SK-N-SH (cell line): Measurements from ENCODE around the gene TIMM8B. TPM values are rescaled to one million over a fixed set of nuclear protein-coding genes. Genes with fewer than 3 reads are reported as not detected.

Experiments
- CTCF ChIA-PET: fragments of 300-600, 350-600 bp; formaldehyde crosslinking; extraction: SDS; loops from one replicate; lab custom pipeline; 2021; lab: Yijun Ruan, JAX
- POLR2A ChIA-PET: fragments of 350-600 bp; sonication (Branson Sonifier 250); formaldehyde crosslinking; extraction: SDS; loops from one replicate; lab custom pipeline; 2020; ENCODE audit warnings: antibody characterized with exemption, inconsistent platforms; lab: Yijun Ruan, JAX
- DNase-seq: peaks from one replicate; pipeline ENCODE4 v3.0.0; 2012
- H2AFZ ChIP-seq: fragments of 200-600 bp; sonication (generic); 2 replicates; pipeline ENCODE4 v1.8.1; 2016; ENCODE audit warnings: antibody characterized with exemption, mild to moderate bottlenecking, low read depth
- H3F3A ChIP-seq: fragments of 200-600 bp; sonication (generic); replicated peaks from 2 replicates; pipeline ENCODE3; 2016; ENCODE audit warnings: antibody characterized with exemption, mild to moderate bottlenecking; ENCODE audit not compliant: insufficient read depth
- H3K27ac ChIP-seq, 2 experiments: fragments of 200-500 bp in 1 of 2; fragments of 200-600 bp in 1 of 2; sonication (Bioruptor generic) in 1 of 2; sonication (generic), shearing (Covaris generic) in 1 of 2; 2 replicates each; pipeline versions ENCODE4 v1.5.1 to v1.6.1; 2014 to 2016; ENCODE audit warnings: low read depth in 2 of 2, inconsistent platforms in 1 of 2, low read length in 1 of 2, mild to moderate bottlenecking in 1 of 2, mixed read lengths in 1 of 2
- H3K27me3 ChIP-seq: fragments of 200-600 bp; sonication (generic), shearing (Covaris generic); 2 replicates; pipeline ENCODE4 v1.6.1; 2016; ENCODE audit warnings: mixed run types; ENCODE audit not compliant: insufficient read depth
- H3K36me3 ChIP-seq, 2 experiments: fragments of 200-500 bp in 1 of 2; fragments of 200-600 bp in 1 of 2; sonication (Bioruptor generic) in 1 of 2; sonication (generic) in 1 of 2; replicated peaks in 1 of 2; 2 replicates each; pipeline versions ENCODE3 to v1.5.1; 2014 to 2016; ENCODE audit warnings: low read length in 1 of 2, mild to moderate bottlenecking in 1 of 2; ENCODE audit not compliant: insufficient read depth in 2 of 2, control insufficient read depth in 1 of 2
- H3K4me1 ChIP-seq, 2 experiments: fragments of 200-500 bp in 1 of 2; fragments of 200-600 bp in 1 of 2; sonication (Bioruptor generic) in 1 of 2; sonication (generic), shearing (Covaris generic) in 1 of 2; 2 replicates each; pipeline versions ENCODE4 v1.5.1 to v1.6.1; 2014 to 2016; ENCODE audit warnings: low read depth in 1 of 2, low read length in 1 of 2, mixed run types in 1 of 2; ENCODE audit not compliant: insufficient read depth in 2 of 2, control insufficient read depth in 1 of 2
- H3K4me2 ChIP-seq: fragments of 200-600 bp; sonication (generic), shearing (Covaris generic); 2 replicates; pipeline ENCODE4 v1.6.1; 2017; ENCODE audit warnings: mixed run types
- H3K4me3 ChIP-seq, 2 experiments: fragments of 200-500 bp in 1 of 2; fragments of 200-600 bp in 1 of 2; sonication (Bioruptor generic) in 1 of 2; sonication (generic), shearing (Covaris generic) in 1 of 2; 2 replicates each; pipeline versions ENCODE4 v1.5.1 to v1.8.1; 2014 to 2016; ENCODE audit warnings: low read depth in 2 of 2, inconsistent platforms in 1 of 2, low read length in 1 of 2, mild to moderate bottlenecking in 1 of 2, mixed read lengths in 1 of 2, moderate library complexity in 1 of 2
- H3K79me2 ChIP-seq: fragments of 200-600 bp; sonication (generic); 2 replicates; pipeline ENCODE4 v1.8.1; 2017; ENCODE audit warnings: mild to moderate bottlenecking; ENCODE audit not compliant: insufficient read depth
- H3K9ac ChIP-seq: fragments of 200-600 bp; sonication (generic); 2 replicates; pipeline ENCODE4 v1.6.1; 2017; ENCODE audit warnings: mixed run types
- H3K9me2 ChIP-seq: fragments of 200-600 bp; sonication (generic); 2 replicates; pipeline ENCODE4 v1.6.1; 2017; ENCODE audit warnings: mixed run types
- H3K9me3 ChIP-seq: fragments of 200-600 bp; sonication (generic); 2 replicates; pipeline ENCODE4 v1.6.1; 2017; ENCODE audit warnings: mixed run types, mild to moderate bottlenecking, moderate library complexity
- H4K20me1 ChIP-seq: fragments of 200-600 bp; sonication (generic); 2 replicates; pipeline ENCODE4 v1.6.1; 2017; ENCODE audit warnings: mild to moderate bottlenecking, mixed run types; ENCODE audit not compliant: insufficient read depth
- EZH2phosphoT487 ChIP-seq: fragments of 200-600 bp; sonication (generic); IDR thresholded peaks from 2 replicates; pipeline ENCODE4 v1.6.1; 2017; ENCODE audit warnings: low read depth, mixed run types, mild to moderate bottlenecking, antibody characterized with exemption, moderate library complexity, borderline replicate concordance
- FOSL2 ChIP-seq: IDR thresholded peaks from 2 replicates; pipeline ENCODE4 v1.4.0; 2012; ENCODE audit warnings: low read depth, mild to moderate bottlenecking, moderate library complexity, borderline replicate concordance
- FOXM1 ChIP-seq: IDR thresholded peaks from 2 replicates; pipeline ENCODE4 v1.4.0; 2012; ENCODE audit warnings: low read depth, mild to moderate bottlenecking
- GABPA ChIP-seq: IDR thresholded peaks from 2 replicates; pipeline ENCODE4 v1.4.0; 2012; ENCODE audit warnings: low read depth, mild to moderate bottlenecking
- IRF3 ChIP-seq: fragments of 150-350 bp; IDR thresholded peaks from 2 replicates; pipeline ENCODE4 v1.6.1; 2016; ENCODE audit warnings: mild to moderate bottlenecking, low read depth, low read length
- JUND ChIP-seq: IDR thresholded peaks from 2 replicates; pipeline ENCODE4 v1.4.0; 2012
- MEF2A ChIP-seq: IDR thresholded peaks from 2 replicates; pipeline ENCODE4 v1.4.0; 2012; ENCODE audit warnings: low read depth, borderline replicate concordance
- MXI1 ChIP-seq: IDR thresholded peaks from 2 replicates; pipeline ENCODE4 v1.6.1; 2012; ENCODE audit warnings: mild to moderate bottlenecking, low read depth, low read length, improper control_type of control experiment
- NFIC ChIP-seq: IDR thresholded peaks from 2 replicates; pipeline ENCODE4 v1.4.0; 2012; ENCODE audit warnings: borderline replicate concordance
- NRF1 ChIP-seq: IDR thresholded peaks from 2 replicates; pipeline ENCODE4 v1.6.1; 2012; ENCODE audit warnings: low read depth, mild to moderate bottlenecking, low read length
- POLR2AphosphoS5 ChIP-seq: IDR thresholded peaks from 2 replicates; pipeline ENCODE4 v1.6.1; 2012; ENCODE audit warnings: low read depth, low read length
- RCOR1 ChIP-seq: fragments of 150-350 bp; IDR thresholded peaks from 2 replicates; pipeline ENCODE4 v1.6.1; 2017; ENCODE audit warnings: antibody characterized with exemption, low read length
- RFX5 ChIP-seq: IDR thresholded peaks from 2 replicates; pipeline ENCODE4 v1.6.1; 2012; ENCODE audit warnings: mild to moderate bottlenecking, improper control_type of control experiment, low read length
- RXRA ChIP-seq: IDR thresholded peaks from 2 replicates; pipeline ENCODE4 v1.4.0; 2012; ENCODE audit warnings: low read depth, mild to moderate bottlenecking, borderline replicate concordance
- SMC3 ChIP-seq: IDR thresholded peaks from 2 replicates; pipeline ENCODE4 v1.6.1; 2012; ENCODE audit warnings: low read depth, low read length, improper control_type of control experiment
- YY1 ChIP-seq: IDR thresholded peaks from 2 replicates; pipeline ENCODE4 v1.4.0; 2012; ENCODE audit warnings: low read depth, mild to moderate bottlenecking
- WGBS: methylation state at CpG from one replicate; pipeline ENCODE4 v1.1.6; 2017; ENCODE audit warnings: low lambda C conversion rate; 5-methylcytosine and 5-hydroxymethylcytosine counted together
- polyA plus RNA-seq, 3 experiments: library from polyadenylated mRNA; depleted of rRNA; stranded (reverse); fragments of >200 nt; gene quantifications; 2 replicates each; pipeline ENCODE4 v1.2.3, GENCODE V29; 2012
- TF ChIP-seq, protein P1 (sequence below): IDR thresholded peaks from 2 replicates; pipeline ENCODE4; 2012
- TF ChIP-seq, protein P2 (sequence below): IDR thresholded peaks from 2 replicates; pipeline ENCODE4 v1.4.0; 2012; ENCODE audit warnings: low read depth, borderline replicate concordance

The TIMM8B gene
- polyA plus RNA-seq, 1 of the 3 experiments (the other 2 are of a cell fraction): 188 TPM

- no peak overlapping the region for H3K27ac ChIP-seq
- no peaks in the 10 kb centered on the region for H3K36me3 ChIP-seq
- CTCF ChIA-PET: interaction anchor here (1.2 to 7.0 kb wide), 6 partner anchors 11 to 166 kb away, joined by 3 to 76 read pairs (median 14); partner anchors contain the start of gene BCO2
- H3K9me3 ChIP-seq: no peaks in the 10 kb centered on the region
- H3K27me3 ChIP-seq: no peaks in the 10 kb centered on the region
- TF ChIP-seq EZH2phosphoT487 (no peak), RFX5 (no peak), JUND (no peak), RXRA (no peak), GABPA (no peak), RCOR1 (no peak), FOXM1 (no peak), YY1 (no peak), IRF3 (no peak), MEF2A (no peak), POLR2AphosphoS5 (no peak), NFIC (no peak), MXI1 (no peak), FOSL2 (no peak), NRF1 (no peak), SMC3 (no peak)
- TF ChIP-seq, protein P1, sequence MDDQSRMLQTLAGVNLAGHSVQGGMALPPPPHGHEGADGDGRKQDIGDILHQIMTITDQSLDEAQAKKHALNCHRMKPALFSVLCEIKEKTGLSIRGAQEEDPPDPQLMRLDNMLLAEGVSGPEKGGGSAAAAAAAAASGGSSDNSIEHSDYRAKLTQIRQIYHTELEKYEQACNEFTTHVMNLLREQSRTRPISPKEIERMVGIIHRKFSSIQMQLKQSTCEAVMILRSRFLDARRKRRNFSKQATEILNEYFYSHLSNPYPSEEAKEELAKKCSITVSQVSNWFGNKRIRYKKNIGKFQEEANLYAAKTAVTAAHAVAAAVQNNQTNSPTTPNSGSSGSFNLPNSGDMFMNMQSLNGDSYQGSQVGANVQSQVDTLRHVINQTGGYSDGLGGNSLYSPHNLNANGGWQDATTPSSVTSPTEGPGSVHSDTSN: no peak
- TF ChIP-seq, protein P2, sequence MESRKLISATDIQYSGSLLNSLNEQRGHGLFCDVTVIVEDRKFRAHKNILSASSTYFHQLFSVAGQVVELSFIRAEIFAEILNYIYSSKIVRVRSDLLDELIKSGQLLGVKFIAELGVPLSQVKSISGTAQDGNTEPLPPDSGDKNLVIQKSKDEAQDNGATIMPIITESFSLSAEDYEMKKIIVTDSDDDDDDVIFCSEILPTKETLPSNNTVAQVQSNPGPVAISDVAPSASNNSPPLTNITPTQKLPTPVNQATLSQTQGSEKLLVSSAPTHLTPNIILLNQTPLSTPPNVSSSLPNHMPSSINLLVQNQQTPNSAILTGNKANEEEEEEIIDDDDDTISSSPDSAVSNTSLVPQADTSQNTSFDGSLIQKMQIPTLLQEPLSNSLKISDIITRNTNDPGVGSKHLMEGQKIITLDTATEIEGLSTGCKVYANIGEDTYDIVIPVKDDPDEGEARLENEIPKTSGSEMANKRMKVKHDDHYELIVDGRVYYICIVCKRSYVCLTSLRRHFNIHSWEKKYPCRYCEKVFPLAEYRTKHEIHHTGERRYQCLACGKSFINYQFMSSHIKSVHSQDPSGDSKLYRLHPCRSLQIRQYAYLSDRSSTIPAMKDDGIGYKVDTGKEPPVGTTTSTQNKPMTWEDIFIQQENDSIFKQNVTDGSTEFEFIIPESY: no peak
- TF ChIP-seq, all 33 proteins: peak for 0
- POLR2A ChIA-PET: no interaction called here
- Histone ChIP-seq H2AFZ (no peak overlapping the region), H3K9me2 (no peaks in the 10 kb centered on the region), H3K9ac (no peak overlapping the region), H3F3A (peaks cover 20% of the 10 kb centered on the region), H3K79me2 (no peaks in the 10 kb centered on the region), H3K4me2 (no peak overlapping the region), H4K20me1 (no peaks in the 10 kb centered on the region), H3K4me1 (peaks cover 0 to 15% of the 10 kb centered on the region in 2 experiments; a peak in 1 of 4 replicates), H3K4me3 (no peak overlapping the region)
- WGBS: 85% methylated on average over 5 of the region's 5 CpGs
- no peak for DNase-seq
Measured at GRCh38 chr11:112115386-112115785, 28.8 kb upstream of the TIMM8B start.
